GM19397 (cell line): Measurements from ENCODE around the gene USP25.
A peak's percentile ranks its signal among the peaks of the same experiment; 100 is the strongest.
"Not testable (repeated sequence)": the region's sequence is repeated elsewhere in the genome, so short reads cannot be mapped to it uniquely, and the experiment has no call there.

Experiments used
- ATAC-seq: cut with Tn5 transposase; IDR thresholded peaks from one replicate; pipeline ENCODE4 v1.9.1; 2021; ENCODE audit warnings: mild to moderate bottlenecking, moderate library complexity; ENCODE audit not compliant: unreplicated experiment

The USP25 gene

GRCh38 chr21:15732290-15732995 is 2.7 kb downstream of the USP25 start:
- peak; percentile 23 for ATAC-seq

DNA sequence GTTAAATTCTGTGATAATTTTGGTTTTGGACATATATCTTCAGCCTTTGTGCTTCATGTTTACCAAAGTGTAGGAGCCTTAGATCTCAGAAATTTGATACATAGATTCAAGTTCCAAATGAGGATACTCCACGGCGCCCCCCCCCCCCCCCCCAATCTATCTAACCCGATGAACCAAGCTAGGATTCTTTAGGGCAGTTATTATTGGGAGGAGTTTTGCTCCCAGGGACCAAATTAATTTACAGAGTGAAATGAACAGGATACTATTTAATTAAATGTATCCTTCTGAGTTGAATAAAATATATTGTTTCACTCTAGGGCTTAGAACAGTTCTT is 3.2 kb downstream of the USP25 start:
- ATAC-seq = no peak

GRCh38 chr21:15735409-15735808 is 5.6 kb downstream of the USP25 start:
- no peak for ATAC-seq

GRCh38 chr21:15735931-15736330 is 6.1 kb downstream of the USP25 start:
- not testable (repeated sequence) for ATAC-seq

- not testable (repeated sequence) for ATAC-seq
These were observed 9.0 kb downstream of the USP25 start for GRCh38 chr21:15738779-15739178.

DNA sequence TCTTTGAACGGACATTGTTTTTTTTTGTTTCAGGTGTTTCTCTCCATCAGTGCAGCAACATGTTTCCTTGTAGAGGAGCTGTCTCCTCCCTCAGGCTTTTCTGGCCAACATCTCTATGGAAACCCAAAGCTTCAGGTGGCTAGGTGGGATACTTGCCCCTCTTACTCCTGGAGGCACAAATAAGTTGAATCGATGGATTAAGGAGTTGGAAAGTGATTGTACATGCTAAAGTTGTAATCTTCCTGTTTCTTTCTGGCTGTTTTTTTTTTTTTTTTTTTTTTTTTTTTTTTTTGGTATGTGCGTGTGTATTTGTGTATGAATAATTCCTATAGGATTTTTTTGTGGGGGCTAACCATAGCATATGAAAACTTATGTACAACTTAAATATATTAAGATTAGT is 10.6 kb downstream of the USP25 start:
- ATAC-seq = no peak

- ATAC-seq = no peak
These were observed 11.7 kb downstream of the USP25 start for GRCh38 chr21:15741510-15741909.

GRCh38 chr21:15742052-15742670 is 12.4 kb downstream of the USP25 start:
- no peak for ATAC-seq

DNA sequence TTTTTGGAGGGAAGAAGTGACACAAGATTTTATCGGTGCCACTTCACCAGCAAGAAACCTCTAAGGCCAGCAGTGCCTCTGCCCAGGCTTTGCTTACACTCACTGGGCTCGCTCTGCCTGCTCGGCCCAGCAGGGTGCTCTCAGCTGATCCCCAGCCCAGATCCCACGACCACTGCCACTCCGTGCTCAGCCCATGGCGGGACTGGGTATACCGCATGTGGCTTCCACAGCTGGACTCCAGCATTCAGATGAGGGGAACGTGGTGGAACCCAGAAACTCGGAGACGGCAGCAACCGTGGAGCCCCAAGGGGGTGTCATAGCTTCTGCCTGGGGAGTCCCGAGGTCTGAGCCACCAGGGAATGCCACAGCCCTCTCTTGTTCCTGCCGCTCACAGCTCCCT is 12.9 kb downstream of the USP25 start:
- ATAC-seq = no peak

DNA sequence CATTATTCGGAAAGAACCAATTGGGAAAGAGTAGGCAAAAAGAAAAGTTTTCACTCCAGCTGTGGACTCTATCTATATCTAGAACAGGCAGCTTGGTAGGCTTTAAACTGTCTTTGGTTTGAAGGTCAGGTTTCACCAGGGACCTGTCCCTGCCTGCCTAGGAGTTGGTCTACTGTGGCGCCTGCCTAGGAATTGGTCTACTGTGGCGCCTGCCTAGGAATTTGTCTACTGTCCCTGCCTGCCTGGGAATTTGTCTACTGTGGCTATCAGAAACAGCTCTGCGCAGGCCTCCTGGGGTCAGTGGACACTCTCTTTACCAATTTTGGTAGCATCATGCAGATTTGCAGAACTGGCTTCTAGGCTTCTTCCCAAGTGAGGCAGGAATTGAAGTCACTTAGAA is 13.8 kb downstream of the USP25 start:
- no peak for ATAC-seq

DNA sequence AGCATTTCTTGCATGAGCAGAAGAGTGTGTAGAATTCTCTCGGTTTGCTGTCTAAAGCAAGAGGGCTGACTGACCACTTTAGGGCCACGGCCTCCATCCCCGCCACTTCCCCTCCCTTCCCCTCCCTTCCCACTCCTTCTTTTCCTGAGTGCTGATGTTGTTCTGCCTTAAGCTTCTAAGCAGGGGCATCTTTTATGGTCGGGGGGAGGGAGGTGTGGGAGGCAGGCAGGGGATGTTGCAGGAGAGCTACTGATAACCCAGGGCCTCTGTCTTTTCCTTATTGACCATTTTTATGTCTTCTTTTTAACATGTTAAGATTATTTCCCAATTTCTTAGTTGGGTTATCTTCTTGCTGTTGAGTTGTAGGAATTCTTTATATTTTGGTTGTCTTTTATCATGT is 15.1 kb downstream of the USP25 start:
- no peak for ATAC-seq

DNA sequence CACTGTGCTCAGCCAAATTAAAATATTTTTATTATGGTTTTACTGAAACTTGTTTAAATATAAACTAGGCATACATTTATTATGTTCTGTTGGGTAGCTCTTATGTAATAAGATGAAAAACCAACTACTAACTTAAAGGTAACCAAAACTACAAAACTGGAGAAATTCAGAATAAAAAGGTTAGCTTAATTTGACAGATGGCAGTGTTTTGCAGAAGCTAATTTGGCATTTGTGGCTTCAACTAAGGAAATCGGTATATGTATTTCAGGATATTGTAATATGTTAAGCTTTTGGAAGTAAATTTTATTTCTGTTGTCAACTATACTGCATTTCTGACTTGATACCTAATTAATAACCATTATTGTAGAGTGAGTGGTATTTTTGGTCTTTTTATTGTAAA is 18.8 kb downstream of the USP25 start:
- no peak for ATAC-seq

DNA sequence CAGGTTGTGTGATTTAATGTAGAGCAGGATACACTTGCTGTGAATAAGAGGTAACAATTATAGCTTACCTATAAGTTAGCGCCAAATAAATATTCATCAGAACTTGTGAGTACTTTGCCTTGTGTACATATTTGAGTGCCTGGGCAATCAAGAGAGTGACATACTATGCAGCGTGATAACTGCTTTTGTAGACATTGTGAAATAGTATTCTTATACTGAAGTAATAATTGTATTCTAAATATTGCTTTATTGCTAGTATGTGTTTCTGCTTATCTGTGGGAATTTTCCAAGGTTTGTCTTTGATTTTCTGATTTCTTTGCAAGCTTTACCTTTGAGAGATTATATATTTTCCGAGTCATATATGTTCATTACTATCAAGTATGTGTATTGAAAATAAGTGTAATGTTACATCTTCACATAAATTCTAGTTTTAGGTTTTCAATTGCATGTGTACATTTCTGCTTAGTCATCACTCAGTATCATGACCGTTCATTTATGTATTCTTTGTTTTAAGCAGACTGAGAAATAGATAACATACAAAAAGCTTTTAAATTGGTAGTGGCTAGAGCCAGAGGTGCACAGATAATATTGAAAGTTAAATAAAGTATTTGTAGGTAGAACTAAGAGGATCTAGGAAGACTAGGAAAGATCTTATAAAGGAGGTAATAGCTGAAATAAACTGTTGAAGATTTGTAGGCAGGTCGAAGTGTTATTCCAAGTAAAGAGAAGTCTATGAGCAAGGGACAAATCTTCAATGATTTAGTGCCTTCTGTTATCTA is 19.5 kb downstream of the USP25 start:
- ATAC-seq = no peak

DNA sequence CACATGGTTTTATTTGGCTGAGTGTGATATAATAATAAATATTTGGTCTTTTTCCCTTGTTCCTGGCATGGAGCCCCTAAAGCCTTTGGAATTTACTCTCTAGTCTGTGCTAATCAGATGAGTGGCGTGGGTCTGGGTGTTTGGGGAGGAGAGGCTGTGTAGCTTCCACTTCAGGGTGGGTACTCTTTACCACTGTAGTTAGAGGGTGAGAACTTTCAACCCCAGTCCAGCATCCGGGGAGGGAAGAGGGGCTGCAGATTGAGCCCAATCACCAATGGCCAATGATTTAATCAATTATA is 20.0 kb downstream of the USP25 start:
- no peak for ATAC-seq

GRCh38 chr21:15751037-15751436 is 21.3 kb downstream of the USP25 start:
- ATAC-seq = no peak

- ATAC-seq = no peak
These were observed 21.8 kb downstream of the USP25 start for GRCh38 chr21:15751546-15751945.

GRCh38 chr21:15752763-15753407 is 23.1 kb downstream of the USP25 start:
- ATAC-seq = no peak

DNA sequence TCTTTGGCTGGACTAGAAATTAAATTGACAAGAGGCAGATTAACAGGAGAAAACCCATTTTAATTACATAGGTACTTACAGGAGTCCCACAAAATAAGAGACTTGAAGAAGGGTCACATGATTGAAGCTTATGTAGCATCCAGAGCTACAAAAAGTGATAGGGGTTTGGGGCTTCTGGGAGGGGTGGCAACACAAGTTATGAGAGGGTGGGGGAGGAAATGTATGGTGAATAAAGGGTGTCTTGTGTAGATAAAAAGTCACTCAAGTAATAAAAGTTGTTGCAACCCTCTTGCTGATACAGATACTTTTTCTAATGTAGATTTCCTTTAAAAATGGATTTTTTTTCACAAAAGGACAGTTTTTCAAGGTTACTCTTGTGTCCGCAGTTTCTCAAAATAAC is 24.0 kb downstream of the USP25 start:
- ATAC-seq = no peak

DNA sequence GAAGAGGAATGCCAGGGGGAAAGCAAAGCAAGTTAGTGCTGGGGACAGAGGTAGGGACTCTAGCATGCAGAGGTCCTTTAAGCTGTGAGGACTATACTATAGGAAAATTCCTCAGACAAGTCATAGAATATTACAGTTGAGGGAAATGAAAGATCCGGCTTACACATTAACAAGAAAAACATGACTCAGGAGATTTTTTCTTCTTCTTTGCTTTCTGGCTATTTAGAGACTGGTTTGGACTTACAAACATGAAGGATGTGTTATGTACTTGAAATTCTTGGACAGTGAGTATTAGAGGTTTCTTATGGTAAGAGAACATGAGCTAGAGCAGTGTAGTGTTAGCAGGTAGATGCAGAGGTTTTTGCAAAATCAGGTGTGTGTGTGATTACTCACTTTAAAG is 24.9 kb downstream of the USP25 start:
- peak; percentile 44 for ATAC-seq

GRCh38 chr21:15755125-15755524 is 25.3 kb downstream of the USP25 start:
- no peak for ATAC-seq

DNA sequence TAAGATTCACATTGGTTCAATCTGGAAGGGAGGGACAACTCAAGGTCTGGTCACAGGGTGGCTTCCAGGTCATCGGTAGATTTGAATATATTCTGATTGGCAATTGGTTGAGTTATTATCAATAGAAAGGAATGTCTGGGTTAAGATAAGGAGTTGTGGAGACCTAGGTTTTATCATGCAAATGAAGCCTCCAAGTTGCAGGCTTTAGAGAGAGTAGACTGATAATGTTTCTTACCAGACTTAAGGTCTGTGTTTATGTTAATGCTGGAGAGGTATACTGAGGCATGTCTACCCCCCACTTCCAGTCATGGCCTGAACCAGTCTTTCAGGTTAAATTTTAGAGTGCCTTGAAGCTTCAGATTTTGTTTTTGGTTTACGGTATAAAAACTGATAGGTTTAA is 29.7 kb downstream of the USP25 start:
- ATAC-seq = no peak
